Activated CD8-positive, alpha-beta T cell treated with anti-CD3 and anti-CD28 coated beads for 36 hours (primary cell): Measurements from ENCODE around the gene MAST4. TPM values are rescaled to one million over a fixed set of nuclear protein-coding genes. Genes with fewer than 3 reads are reported as not detected.

ENCODE experiments used
- ATAC-seq: fragments of 200-7000 bp; cut with Tn5 transposase; one replicate; pipeline ENCODE4 v1.10.0; 2021; ENCODE audit warnings: mild to moderate bottlenecking, moderate library complexity
- CTCF ChIA-PET: fragments of 350-600 bp; sonication (Branson Sonifier 250); formaldehyde crosslinking; loops from one replicate; lab custom pipeline; 2021; ENCODE audit warnings: antibody characterized with exemption; lab: Charles Lee
- POLR2A ChIA-PET: fragments of 350-600 bp; sonication (Branson Sonifier 250); formaldehyde crosslinking; loops from one replicate; lab custom pipeline; 2021; ENCODE audit warnings: antibody characterized with exemption; lab: Charles Lee
- DNase-seq: peaks from one replicate; pipeline ENCODE4 v3.0.0-alpha.2; 2020
- H3K27ac Mint-ChIP-seq: one replicate; pipeline ENCODE4 v1.8.0; 2021; ENCODE audit warnings: mild to moderate bottlenecking, mixed read lengths
- H3K27me3 Mint-ChIP-seq: one replicate; pipeline ENCODE4 v1.8.0; 2021; ENCODE audit warnings: mixed read lengths
- H3K36me3 Mint-ChIP-seq: one replicate; pipeline ENCODE4 v1.8.0; 2021; ENCODE audit warnings: low read depth, mixed read lengths
- H3K4me1 Mint-ChIP-seq: one replicate; pipeline ENCODE4 v1.8.0; 2021; ENCODE audit warnings: low read depth, mixed read lengths
- H3K4me3 Mint-ChIP-seq: one replicate; pipeline ENCODE4 v1.8.0; 2021; ENCODE audit warnings: mild to moderate bottlenecking, moderate library complexity, mixed read lengths
- H3K9me3 Mint-ChIP-seq: one replicate; pipeline ENCODE4 v1.8.0; 2021; ENCODE audit warnings: mixed read lengths
- CTCF ChIP-seq: fragments of 200-600 bp; IDR thresholded peaks from one replicate; pipeline ENCODE4 v1.8.0; 2022; ENCODE audit warnings: antibody characterized with exemption, mild to moderate bottlenecking
- intact Hi-C: fragments of 100-400 bp; cut with micrococcal nuclease; formaldehyde crosslinking; loops from one replicate; pipeline ENCODE4 v1.10.0; 2022
- total RNA-seq, 2 experiments: library from RNA; stranded (reverse); gene quantifications; one replicate each; pipeline ENCODE4 v1.2.3, GENCODE V29; 2021

Gene MAST4
- total RNA-seq, 2 experiments from 2014 or later, result 7.6 to 10.0 TPM

DNA sequence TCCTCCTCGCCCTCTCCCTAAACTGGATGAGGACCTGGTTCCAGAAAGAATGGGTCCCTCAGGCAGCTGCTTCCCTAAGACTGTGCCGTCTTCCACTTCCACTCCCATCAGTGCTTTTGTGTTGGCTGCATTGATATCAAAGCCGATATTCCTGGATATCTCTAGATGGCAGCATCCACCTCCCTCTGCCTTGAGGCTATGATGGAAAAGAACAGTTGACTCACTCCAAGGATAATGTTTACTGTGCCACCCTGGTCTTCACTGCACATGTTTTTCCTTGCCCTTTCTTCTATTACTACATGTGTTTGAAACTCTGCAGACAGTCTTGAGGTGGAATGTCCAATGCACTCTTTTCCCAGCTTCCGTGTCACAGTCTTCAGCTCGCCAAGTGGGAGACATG, 211.6 kb downstream of the MAST4 start:
- CTCF ChIA-PET, result interaction anchor here (1.3 kb wide), 1 partner anchor 57 kb away, joined by 5 read pairs; no protein-coding TSS in a partner anchor

GRCh38 chr5:66808663-66809062, 212.5 kb downstream of the MAST4 start:
- peaks cover 17% of the 10 kb centered on the region for H3K27me3 Mint-ChIP-seq
- DNase-seq (no peak), ATAC-seq (no peak)
- H3K4me3 Mint-ChIP-seq, result no peak overlapping the region
- POLR2A ChIA-PET, result no interaction called here
- peaks cover 2% of the 10 kb centered on the region for H3K4me1 Mint-ChIP-seq
- no peaks in the 10 kb centered on the region for H3K9me3 Mint-ChIP-seq
- CTCF ChIA-PET, result no interaction called here
- H3K27ac Mint-ChIP-seq, result no peak overlapping the region
- no peaks in the 10 kb centered on the region for H3K36me3 Mint-ChIP-seq
- TF ChIP-seq CTCF, result no peak
- intact Hi-C loops, result no loop called here

More for the DNA sequence above, 211.6 kb downstream of the MAST4 start:
- Mint-ChIP-seq H3K9me3 (no peaks in the 10 kb centered on the region), H3K27me3 (peaks cover 17% of the 10 kb centered on the region), H3K36me3 (no peaks in the 10 kb centered on the region), H3K27ac (no peak overlapping the region), H3K4me1 (peaks cover 2% of the 10 kb centered on the region), H3K4me3 (no peak overlapping the region)
- TF ChIP-seq CTCF, result no peak
- DNase-seq (no peak), ATAC-seq (no peak)
- POLR2A ChIA-PET, result no interaction called here
- intact Hi-C loops, result no loop called here

GRCh38 chr5:66810151-66810550, 214.0 kb downstream of the MAST4 start:
- H3K36me3 Mint-ChIP-seq, result no peaks in the 10 kb centered on the region
- no peak overlapping the region for H3K4me3 Mint-ChIP-seq
- no peaks in the 10 kb centered on the region for H3K9me3 Mint-ChIP-seq
- no peak for TF ChIP-seq CTCF
- H3K4me1 Mint-ChIP-seq, result peaks cover 5% of the 10 kb centered on the region
- intact Hi-C loops, result loop anchor here (5.0 kb wide), 1 partner anchor 52 kb away; no protein-coding TSS in a partner anchor
- ATAC-seq (no peak), DNase-seq (no peak)
- H3K27ac Mint-ChIP-seq, result no peak overlapping the region
- ChIA-PET POLR2A (no interaction called here), CTCF (no interaction called here)
- peaks cover 15% of the 10 kb centered on the region for H3K27me3 Mint-ChIP-seq

DNA sequence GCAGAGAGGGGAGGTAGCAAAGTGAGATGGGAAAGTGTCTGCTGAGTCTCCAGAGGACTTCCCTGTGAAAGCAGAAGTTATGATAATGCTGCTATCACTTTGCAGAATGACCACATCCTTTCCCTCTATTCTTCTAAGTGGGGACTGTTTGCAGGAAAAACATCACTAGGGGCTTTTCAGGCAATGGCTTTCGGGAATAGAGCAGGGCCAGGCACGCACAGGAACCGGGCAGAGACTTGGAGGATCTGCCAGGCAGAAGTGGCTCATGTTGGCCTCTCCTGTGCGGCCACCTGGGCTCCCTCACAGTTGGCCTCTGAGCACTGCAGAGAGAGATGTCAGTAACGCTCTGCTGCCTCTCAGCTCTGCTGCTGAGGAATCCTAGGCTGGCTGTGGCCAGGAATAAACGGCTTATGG, 214.7 kb downstream of the MAST4 start:
- no peak for TF ChIP-seq CTCF
- Mint-ChIP-seq H3K4me3 (no peak overlapping the region), H3K27me3 (peaks cover 13% of the 10 kb centered on the region), H3K36me3 (no peaks in the 10 kb centered on the region), H3K4me1 (peaks cover 5% of the 10 kb centered on the region), H3K9me3 (no peaks in the 10 kb centered on the region), H3K27ac (no peak overlapping the region)
- ATAC-seq (no peak), DNase-seq (no peak)
- CTCF ChIA-PET, result interaction anchor here (0.7 to 0.9 kb wide), 3 partner anchors 54 to 505 kb away, joined by 3 read pairs; no protein-coding TSS in a partner anchor
- intact Hi-C loops, result loop anchor here (5.0 kb wide), 1 partner anchor 51 kb away; no protein-coding TSS in a partner anchor
- POLR2A ChIA-PET, result no interaction called here

DNA sequence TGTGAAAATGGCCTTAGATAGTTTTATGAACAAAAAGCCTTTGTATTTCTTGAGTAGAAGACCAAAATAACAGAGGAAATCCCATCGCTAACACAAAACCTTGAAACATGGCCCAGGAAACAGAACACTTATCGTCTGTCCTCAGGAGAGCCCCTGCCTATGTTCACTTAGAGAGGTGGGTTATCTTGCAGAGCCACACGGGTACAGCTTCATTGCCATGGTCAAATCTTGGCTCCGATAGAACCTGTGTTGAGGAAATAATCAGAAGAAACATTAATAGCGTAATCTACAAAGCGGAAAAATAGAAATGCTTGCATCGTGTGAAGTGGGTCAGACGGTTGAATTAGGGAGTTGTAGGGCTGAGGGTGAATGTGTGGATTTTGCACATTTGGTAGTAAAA, 216.1 kb downstream of the MAST4 start:
- no peak for DNase-seq
- Mint-ChIP-seq H3K4me3 (no peak overlapping the region), H3K9me3 (no peaks in the 10 kb centered on the region), H3K36me3 (no peaks in the 10 kb centered on the region), H3K4me1 (peaks cover 5% of the 10 kb centered on the region), H3K27me3 (peaks cover 8% of the 10 kb centered on the region), H3K27ac (no peak overlapping the region)
- TF ChIP-seq CTCF, result no peak
- intact Hi-C loops, result loop anchor here (5.0 kb wide), 1 partner anchor 50 kb away; no protein-coding TSS in a partner anchor
- CTCF ChIA-PET, result interaction anchor here (0.8 to 2.2 kb wide), 8 partner anchors 10 to 506 kb away, joined by 3 to 13 read pairs (median 4); no protein-coding TSS in a partner anchor
- POLR2A ChIA-PET, result no interaction called here
- no peak for ATAC-seq
